ENCODE measurements around the gene TBC1D1. TPM values are rescaled to one million over a fixed set of nuclear protein-coding genes. Genes with fewer than 3 reads are reported as not detected.

The TBC1D1 gene
- polyA plus RNA-seq, 1 donor from 2014 or later: 23.2 TPM

DNA sequence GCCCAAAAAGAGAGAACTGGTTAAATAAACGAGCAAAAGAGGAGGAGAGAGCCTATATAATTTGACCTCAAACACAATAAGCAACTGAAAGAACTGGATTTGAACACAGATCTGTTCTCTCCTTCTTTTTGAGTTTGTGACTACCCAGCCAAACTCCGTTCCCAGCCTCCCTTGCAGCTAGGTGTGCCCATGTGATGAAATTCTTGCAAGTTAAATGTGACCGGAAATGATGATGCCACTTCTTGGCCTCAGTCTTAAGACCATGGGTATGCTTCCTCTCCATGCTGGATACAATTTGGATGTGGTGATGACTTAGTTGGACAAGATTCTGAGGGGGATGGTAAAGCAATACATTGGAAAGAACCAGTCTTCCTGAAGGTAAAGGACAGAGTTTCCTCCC lies 273.5 kb downstream of the TBC1D1 start:
- no peaks in the 10 kb centered on the region for H4K20me1 ChIP-seq (ENCODE audit: insufficient read depth)
- no peaks in the 10 kb centered on the region for H3K9me3 ChIP-seq (ENCODE audit: low read length)
- H3K36me3 ChIP-seq (ENCODE audit: insufficient read depth, low read length): no peaks in the 10 kb centered on the region
- no peak overlapping the region for H3K4me2 ChIP-seq (ENCODE audit: low read length)
- no peak overlapping the region for H3K27ac ChIP-seq (ENCODE audit: low read length)
- no peaks in the 10 kb centered on the region for H3K79me2 ChIP-seq (replicated peaks; ENCODE audit: insufficient read depth, low read length)
- no peak overlapping the region for H3K9ac ChIP-seq (ENCODE audit: low read length)
- H3K9me2 ChIP-seq (ENCODE audit: insufficient read depth, low read length): no peaks in the 10 kb centered on the region
- no peak overlapping the region for H2AFZ ChIP-seq (ENCODE audit: low read depth, low read length)
- TF ChIP-seq RAD21 (conservative IDR thresholded peaks at IDR 0.05) (no peak), TAF1 (IDR thresholded peaks at IDR 0.05; ENCODE audit: low read depth) (no peak), SMC3 (conservative IDR thresholded peaks at IDR 0.05; ENCODE audit: poor library complexity) (no peak), POLR2AphosphoS5 (IDR thresholded peaks at IDR 0.05) (no peak)
- TF ChIP-seq, protein P1, sequence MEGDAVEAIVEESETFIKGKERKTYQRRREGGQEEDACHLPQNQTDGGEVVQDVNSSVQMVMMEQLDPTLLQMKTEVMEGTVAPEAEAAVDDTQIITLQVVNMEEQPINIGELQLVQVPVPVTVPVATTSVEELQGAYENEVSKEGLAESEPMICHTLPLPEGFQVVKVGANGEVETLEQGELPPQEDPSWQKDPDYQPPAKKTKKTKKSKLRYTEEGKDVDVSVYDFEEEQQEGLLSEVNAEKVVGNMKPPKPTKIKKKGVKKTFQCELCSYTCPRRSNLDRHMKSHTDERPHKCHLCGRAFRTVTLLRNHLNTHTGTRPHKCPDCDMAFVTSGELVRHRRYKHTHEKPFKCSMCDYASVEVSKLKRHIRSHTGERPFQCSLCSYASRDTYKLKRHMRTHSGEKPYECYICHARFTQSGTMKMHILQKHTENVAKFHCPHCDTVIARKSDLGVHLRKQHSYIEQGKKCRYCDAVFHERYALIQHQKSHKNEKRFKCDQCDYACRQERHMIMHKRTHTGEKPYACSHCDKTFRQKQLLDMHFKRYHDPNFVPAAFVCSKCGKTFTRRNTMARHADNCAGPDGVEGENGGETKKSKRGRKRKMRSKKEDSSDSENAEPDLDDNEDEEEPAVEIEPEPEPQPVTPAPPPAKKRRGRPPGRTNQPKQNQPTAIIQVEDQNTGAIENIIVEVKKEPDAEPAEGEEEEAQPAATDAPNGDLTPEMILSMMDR (IDR thresholded peaks at IDR 0.05; ENCODE audit: poor library complexity, severe bottlenecking): no peak
- no peak overlapping the region for H3K4me3 ChIP-seq (ENCODE audit: low read length)
- no peaks in the 10 kb centered on the region for H3K27me3 ChIP-seq (ENCODE audit: insufficient read depth, low read depth, low read length)
- no peaks in the 10 kb centered on the region for H3F3A ChIP-seq (ENCODE audit: insufficient read depth, low read length, poor library complexity, severe bottlenecking)

DNA sequence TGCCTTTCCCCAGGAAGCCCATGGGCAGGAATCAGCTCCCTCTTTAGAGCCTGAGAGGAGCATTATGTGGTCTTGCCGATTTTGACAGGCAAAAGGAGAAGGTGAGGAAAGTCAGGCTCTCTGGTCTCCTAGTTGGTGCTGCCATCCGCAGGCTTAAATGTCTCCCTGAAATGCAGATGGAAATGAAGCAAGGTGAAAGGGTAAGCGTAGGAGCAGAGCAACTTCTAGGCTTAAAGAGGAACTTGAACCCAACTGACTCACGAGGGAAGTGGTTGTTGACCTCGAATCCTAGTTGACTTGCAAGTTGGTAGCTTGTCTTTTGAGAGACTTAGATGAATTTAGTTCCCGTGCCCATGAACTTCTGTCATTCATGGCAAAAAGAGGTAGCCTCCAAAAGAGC lies 275.2 kb downstream of the TBC1D1 start:
- no peak overlapping the region for H3K4me2 ChIP-seq (ENCODE audit: low read length)
- no peak overlapping the region for H3K4me3 ChIP-seq (ENCODE audit: low read length)
- H3K79me2 ChIP-seq (replicated peaks; ENCODE audit: insufficient read depth, low read length): no peaks in the 10 kb centered on the region
- H3F3A ChIP-seq (ENCODE audit: insufficient read depth, low read length, poor library complexity, severe bottlenecking): no peaks in the 10 kb centered on the region
- H3K9ac ChIP-seq (ENCODE audit: low read length): no peak overlapping the region
- H3K27me3 ChIP-seq (ENCODE audit: insufficient read depth, low read depth, low read length): no peaks in the 10 kb centered on the region
- no peaks in the 10 kb centered on the region for H3K36me3 ChIP-seq (ENCODE audit: insufficient read depth, low read length)
- no peaks in the 10 kb centered on the region for H4K20me1 ChIP-seq (ENCODE audit: insufficient read depth)
- H3K27ac ChIP-seq (ENCODE audit: low read length): no peak overlapping the region
- H2AFZ ChIP-seq (ENCODE audit: low read depth, low read length): no peak overlapping the region
- TF ChIP-seq POLR2AphosphoS5 (IDR thresholded peaks at IDR 0.05): no peak
- no peak for TF ChIP-seq RAD21 (conservative IDR thresholded peaks at IDR 0.05)
- no peak for TF ChIP-seq MXI1 (conservative IDR thresholded peaks at IDR 0.05; ENCODE audit: poor library complexity, severe bottlenecking)
- no peaks in the 10 kb centered on the region for H3K9me2 ChIP-seq (ENCODE audit: insufficient read depth, low read length)
- no peaks in the 10 kb centered on the region for H3K9me3 ChIP-seq (ENCODE audit: low read length)

DNA sequence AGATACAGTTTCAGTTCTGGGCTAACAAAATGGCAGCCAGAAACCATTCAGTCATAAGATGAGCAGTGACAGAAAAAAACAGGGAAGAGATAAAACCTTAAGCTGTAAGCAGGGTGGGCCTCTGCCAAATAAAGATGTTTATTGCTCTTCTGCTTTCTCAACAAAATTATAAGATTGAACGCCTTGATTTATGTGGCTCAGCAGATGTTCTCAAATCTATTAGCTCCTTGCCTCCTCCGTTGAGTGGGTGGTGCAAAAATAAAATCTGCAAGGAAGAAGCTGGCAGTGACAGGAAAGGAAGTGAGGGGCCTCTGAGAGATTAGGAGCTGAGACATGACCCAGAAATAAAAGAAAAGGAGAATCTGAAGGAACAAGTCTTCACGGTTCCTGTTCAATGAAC lies 275.9 kb downstream of the TBC1D1 start:
- no peaks in the 10 kb centered on the region for H3K9me3 ChIP-seq (ENCODE audit: low read length)
- H3F3A ChIP-seq (ENCODE audit: insufficient read depth, low read length, poor library complexity, severe bottlenecking): no peaks in the 10 kb centered on the region
- no peaks in the 10 kb centered on the region for H3K79me2 ChIP-seq (replicated peaks; ENCODE audit: insufficient read depth, low read length)
- H3K27ac ChIP-seq (ENCODE audit: low read length): no peak overlapping the region
- H3K4me3 ChIP-seq (ENCODE audit: low read length): no peak overlapping the region
- no peak overlapping the region for H2AFZ ChIP-seq (ENCODE audit: low read depth, low read length)
- H3K4me2 ChIP-seq (ENCODE audit: low read length): no peak overlapping the region
- no peaks in the 10 kb centered on the region for H4K20me1 ChIP-seq (ENCODE audit: insufficient read depth)
- no peak overlapping the region for H3K9ac ChIP-seq (ENCODE audit: low read length)
- H3K27me3 ChIP-seq (ENCODE audit: insufficient read depth, low read depth, low read length): no peaks in the 10 kb centered on the region
- H3K9me2 ChIP-seq (ENCODE audit: insufficient read depth, low read length): no peaks in the 10 kb centered on the region
- TF ChIP-seq, protein P2, sequence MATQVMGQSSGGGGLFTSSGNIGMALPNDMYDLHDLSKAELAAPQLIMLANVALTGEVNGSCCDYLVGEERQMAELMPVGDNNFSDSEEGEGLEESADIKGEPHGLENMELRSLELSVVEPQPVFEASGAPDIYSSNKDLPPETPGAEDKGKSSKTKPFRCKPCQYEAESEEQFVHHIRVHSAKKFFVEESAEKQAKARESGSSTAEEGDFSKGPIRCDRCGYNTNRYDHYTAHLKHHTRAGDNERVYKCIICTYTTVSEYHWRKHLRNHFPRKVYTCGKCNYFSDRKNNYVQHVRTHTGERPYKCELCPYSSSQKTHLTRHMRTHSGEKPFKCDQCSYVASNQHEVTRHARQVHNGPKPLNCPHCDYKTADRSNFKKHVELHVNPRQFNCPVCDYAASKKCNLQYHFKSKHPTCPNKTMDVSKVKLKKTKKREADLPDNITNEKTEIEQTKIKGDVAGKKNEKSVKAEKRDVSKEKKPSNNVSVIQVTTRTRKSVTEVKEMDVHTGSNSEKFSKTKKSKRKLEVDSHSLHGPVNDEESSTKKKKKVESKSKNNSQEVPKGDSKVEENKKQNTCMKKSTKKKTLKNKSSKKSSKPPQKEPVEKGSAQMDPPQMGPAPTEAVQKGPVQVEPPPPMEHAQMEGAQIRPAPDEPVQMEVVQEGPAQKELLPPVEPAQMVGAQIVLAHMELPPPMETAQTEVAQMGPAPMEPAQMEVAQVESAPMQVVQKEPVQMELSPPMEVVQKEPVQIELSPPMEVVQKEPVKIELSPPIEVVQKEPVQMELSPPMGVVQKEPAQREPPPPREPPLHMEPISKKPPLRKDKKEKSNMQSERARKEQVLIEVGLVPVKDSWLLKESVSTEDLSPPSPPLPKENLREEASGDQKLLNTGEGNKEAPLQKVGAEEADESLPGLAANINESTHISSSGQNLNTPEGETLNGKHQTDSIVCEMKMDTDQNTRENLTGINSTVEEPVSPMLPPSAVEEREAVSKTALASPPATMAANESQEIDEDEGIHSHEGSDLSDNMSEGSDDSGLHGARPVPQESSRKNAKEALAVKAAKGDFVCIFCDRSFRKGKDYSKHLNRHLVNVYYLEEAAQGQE (IDR thresholded peaks at IDR 0.05; ENCODE audit: borderline replicate concordance): no peak
- no peak for TF ChIP-seq POLR2AphosphoS5 (IDR thresholded peaks at IDR 0.05)
- no peak for TF ChIP-seq RAD21 (conservative IDR thresholded peaks at IDR 0.05)
- TF ChIP-seq TAF1 (IDR thresholded peaks at IDR 0.05; ENCODE audit: low read depth): no peak
- no peak for TF ChIP-seq MXI1 (conservative IDR thresholded peaks at IDR 0.05; ENCODE audit: poor library complexity, severe bottlenecking)
- no peak for TF ChIP-seq EZH2 (IDR thresholded peaks at IDR 0.05; ENCODE audit: borderline replicate concordance, insufficient read depth, low read length, poor library complexity, severe bottlenecking)
- no peak for TF ChIP-seq EP300 (conservative IDR thresholded peaks at IDR 0.05; ENCODE audit: poor library complexity, severe bottlenecking)
- no peak for TF ChIP-seq SMC3 (conservative IDR thresholded peaks at IDR 0.05; ENCODE audit: poor library complexity)
- TF ChIP-seq, protein P1 (IDR thresholded peaks at IDR 0.05; ENCODE audit: poor library complexity, severe bottlenecking): no peak
- no peaks in the 10 kb centered on the region for H3K36me3 ChIP-seq (ENCODE audit: insufficient read depth, low read length)

All from neural cell (in vitro differentiated cells).